NOMO-1 (cell line): ENCODE data around the gene MAGI1.

ENCODE experiments used
- DNase-seq, 2 experiments: peaks; one replicate each; lab custom pipeline; 2025; ENCODE audit not compliant: unreplicated experiment in 2 of 2; lab: John Stamatoyannopoulos, UW

Gene MAGI1

GRCh38 chr3:65478551-65479500, 559.9 kb downstream of the MAGI1 start:
- no peak for DNase-seq

- DNase-seq = no peak
Observed at GRCh38 chr3:65473736-65474135, 565.0 kb downstream of the MAGI1 start.

- no peak for DNase-seq
Observed at GRCh38 chr3:65472501-65472900, 566.2 kb downstream of the MAGI1 start.

- DNase-seq = no peak
Observed at GRCh38 chr3:65466300-65466988, 572.3 kb downstream of the MAGI1 start.

- no peak for DNase-seq
Observed at GRCh38 chr3:65449841-65450428, 588.8 kb downstream of the MAGI1 start.

- peak; percentile 1 to 27 for DNase-seq
Observed at GRCh38 chr3:65448120-65448519, 590.6 kb downstream of the MAGI1 start.

GRCh38 chr3:65445573-65446169, 593.0 kb downstream of the MAGI1 start:
- DNase-seq = no peak

GRCh38 chr3:65444447-65444815, 594.3 kb downstream of the MAGI1 start:
- DNase-seq = no peak

GRCh38 chr3:65443739-65444446, 594.8 kb downstream of the MAGI1 start:
- DNase-seq = no peak

- peak in 1 of 2 experiments; percentile 6 for DNase-seq
Observed at GRCh38 chr3:65439641-65440284, 599.0 kb downstream of the MAGI1 start.

- DNase-seq = no peak
Observed at GRCh38 chr3:65438612-65439011, 600.1 kb downstream of the MAGI1 start.

GRCh38 chr3:65438096-65438495, 600.6 kb downstream of the MAGI1 start:
- DNase-seq = no peak

- peak; percentile 12 to 40 for DNase-seq
Observed at GRCh38 chr3:65436580-65436979, 602.1 kb downstream of the MAGI1 start.

- DNase-seq = no peak
Observed at GRCh38 chr3:65433480-65433879, 605.2 kb downstream of the MAGI1 start.

GRCh38 chr3:65432388-65433003, 606.2 kb downstream of the MAGI1 start:
- DNase-seq = no peak

GRCh38 chr3:65425880-65426279, 612.8 kb downstream of the MAGI1 start:
- no peak for DNase-seq

- DNase-seq = no peak
Observed at GRCh38 chr3:65422154-65422553, 616.6 kb downstream of the MAGI1 start.

GRCh38 chr3:65419233-65419632, 619.5 kb downstream of the MAGI1 start:
- no peak for DNase-seq

- no peak for DNase-seq
Observed at GRCh38 chr3:65413891-65414290, 624.8 kb downstream of the MAGI1 start.

GRCh38 chr3:65412588-65412987, 626.1 kb downstream of the MAGI1 start:
- DNase-seq = peak; percentile 30 to 55
